Tibial nerve (tissue), 4 donors: Measurements from ENCODE around the gene HIPK2. TPM values are rescaled to one million over a fixed set of nuclear protein-coding genes. Genes with fewer than 3 reads are reported as not detected.

Source experiments
- DNase-seq, 2 donors: peaks; one replicate each; pipeline ENCODE4 v3.0.0-alpha.2; 2019; ENCODE audit warnings: low spot score in 2 of 2
- H3K27ac ChIP-seq, 4 donors: fragments of 200-600 bp; sonication (generic) in 3 of 4; one replicate each; pipeline ENCODE4 v1.5.1; 2017 to 2019; ENCODE audit warnings: mild to moderate bottlenecking in 1 of 4
- H3K27me3 ChIP-seq, 2 donors: fragments of 200-600 bp; sonication (generic) in 1 of 2; one replicate each; pipeline versions ENCODE4 v1.5.1 to v1.6.0; 2017 to 2019
- H3K36me3 ChIP-seq, 3 donors: fragments of 200-600 bp; sonication (generic); one replicate each; pipeline ENCODE4 v1.5.1; 2018 to 2019
- H3K4me1 ChIP-seq, 4 donors: fragments of 200-600 bp; sonication (generic) in 3 of 4; one replicate each; pipeline ENCODE4 v1.5.1; 2017 to 2019
- H3K4me3 ChIP-seq, 4 donors: fragments of 200-600 bp; sonication (generic) in 3 of 4; one replicate each; pipeline ENCODE4 v1.5.1; 2017 to 2019; ENCODE audit warnings: mild to moderate bottlenecking in 1 of 4, moderate library complexity in 1 of 4
- H3K9me3 ChIP-seq, 4 donors: fragments of 200-600 bp; sonication (generic) in 3 of 4; one replicate each; pipeline ENCODE4 v1.5.1; 2017 to 2019
- EP300 ChIP-seq, 2 donors: sonication (generic); formaldehyde crosslinking; IDR thresholded peaks; one replicate each; pipeline ENCODE4 v1.6.1; 2017; ENCODE audit warnings: antibody characterized with exemption in 2 of 2, mild to moderate bottlenecking in 1 of 2
- POLR2A ChIP-seq, 2 donors: fragments of 450-650 bp; IDR thresholded peaks; one replicate each; pipeline ENCODE4 v1.6.1; 2017; ENCODE audit warnings: antibody characterized with exemption in 2 of 2, mild to moderate bottlenecking in 2 of 2, moderate library complexity in 2 of 2
- WGBS, 2 donors: methylation state at CpG; one replicate each; pipeline ENCODE4 v1.1.5; 2018; 5-methylcytosine and 5-hydroxymethylcytosine counted together
- total RNA-seq, 4 donors: library from RNA; depleted of rRNA; stranded (reverse); fragments of >200 nt; gene quantifications; one replicate each; pipeline ENCODE4 v1.1.0, GENCODE V29; 2016
- TF ChIP-seq, protein P1 (sequence below), 5 experiments: fragments of 200-600 bp in 3 of 5; fragments of 450-650 bp in 2 of 5; sonication (generic) in 3 of 5; IDR thresholded peaks; one replicate each; pipeline ENCODE4 v1.5.1; 2016 to 2019; ENCODE audit warnings: antibody characterized with exemption in 5 of 5, mild to moderate bottlenecking in 3 of 5, moderate library complexity in 2 of 5

HIPK2 gene
- total RNA-seq, 4 donors from 2014 or later = 24.9 to 41.1 (median 29.7) TPM

DNA sequence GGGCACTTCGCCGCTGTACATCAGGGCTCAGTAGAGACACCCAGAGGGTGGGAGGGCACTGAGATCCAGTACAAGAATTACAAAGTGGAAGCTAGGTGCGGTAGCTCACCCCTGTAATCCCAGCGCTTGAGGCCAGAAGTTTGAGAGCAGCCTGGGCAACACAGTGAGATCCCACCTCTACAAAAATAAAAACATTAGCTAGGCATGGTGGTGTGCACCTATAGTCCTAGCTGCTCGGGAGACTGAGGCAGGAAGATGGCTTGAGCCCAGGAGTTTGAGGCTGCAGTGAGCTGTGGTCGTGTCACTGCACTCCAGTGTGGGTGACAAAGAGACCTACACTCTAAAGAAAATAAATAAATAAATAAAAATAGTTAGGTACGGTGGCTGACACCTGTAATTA lies 190.3 kb downstream of the HIPK2 start:
- Histone ChIP-seq H3K4me3 (no peak overlapping the region), H3K27me3 (no peaks in the 10 kb centered on the region), H3K36me3 (peaks cover 0 to 91% (median 13%) of the 10 kb centered on the region in 3 donors), H3K4me1 (no peaks in the 10 kb centered on the region), H3K27ac (no peak overlapping the region), H3K9me3 (no peaks in the 10 kb centered on the region)
- no peak for DNase-seq
- TF ChIP-seq EP300 (IDR thresholded peaks at IDR 0.05) (no peak), POLR2A (IDR thresholded peaks at IDR 0.05) (no peak)
- TF ChIP-seq, protein P1, sequence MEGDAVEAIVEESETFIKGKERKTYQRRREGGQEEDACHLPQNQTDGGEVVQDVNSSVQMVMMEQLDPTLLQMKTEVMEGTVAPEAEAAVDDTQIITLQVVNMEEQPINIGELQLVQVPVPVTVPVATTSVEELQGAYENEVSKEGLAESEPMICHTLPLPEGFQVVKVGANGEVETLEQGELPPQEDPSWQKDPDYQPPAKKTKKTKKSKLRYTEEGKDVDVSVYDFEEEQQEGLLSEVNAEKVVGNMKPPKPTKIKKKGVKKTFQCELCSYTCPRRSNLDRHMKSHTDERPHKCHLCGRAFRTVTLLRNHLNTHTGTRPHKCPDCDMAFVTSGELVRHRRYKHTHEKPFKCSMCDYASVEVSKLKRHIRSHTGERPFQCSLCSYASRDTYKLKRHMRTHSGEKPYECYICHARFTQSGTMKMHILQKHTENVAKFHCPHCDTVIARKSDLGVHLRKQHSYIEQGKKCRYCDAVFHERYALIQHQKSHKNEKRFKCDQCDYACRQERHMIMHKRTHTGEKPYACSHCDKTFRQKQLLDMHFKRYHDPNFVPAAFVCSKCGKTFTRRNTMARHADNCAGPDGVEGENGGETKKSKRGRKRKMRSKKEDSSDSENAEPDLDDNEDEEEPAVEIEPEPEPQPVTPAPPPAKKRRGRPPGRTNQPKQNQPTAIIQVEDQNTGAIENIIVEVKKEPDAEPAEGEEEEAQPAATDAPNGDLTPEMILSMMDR (IDR thresholded peaks at IDR 0.05) = no peak
- WGBS, 2 donors = 95 to 96% methylated on average over 7 of the region's 7 CpGs

DNA sequence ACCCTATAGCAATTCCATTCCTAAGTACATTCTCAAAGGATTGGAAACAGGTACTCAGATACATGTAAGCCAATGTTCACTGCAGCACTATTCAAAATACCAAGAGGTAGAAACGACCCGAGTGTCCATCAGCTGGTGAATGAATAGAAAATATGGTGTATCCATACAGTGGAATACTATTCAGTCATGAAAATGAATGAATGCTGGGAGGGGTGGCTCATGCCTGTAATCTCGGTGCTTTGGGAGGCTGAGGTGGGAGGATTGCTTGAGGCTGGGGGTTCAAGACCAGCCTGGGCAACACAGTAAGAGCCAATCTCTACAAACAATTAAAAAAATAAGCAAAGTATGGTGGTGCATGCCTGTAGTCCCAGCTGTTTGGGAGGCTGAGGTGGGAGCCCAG lies 191.5 kb downstream of the HIPK2 start:
- DNase-seq = no peak
- TF ChIP-seq POLR2A (IDR thresholded peaks at IDR 0.05) = no peak
- no peak for TF ChIP-seq EP300 (IDR thresholded peaks at IDR 0.05)
- TF ChIP-seq, protein P1 (IDR thresholded peaks at IDR 0.05) = no peak
- no peaks in the 10 kb centered on the region for H3K27me3 ChIP-seq
- H3K9me3 ChIP-seq = no peaks in the 10 kb centered on the region
- H3K36me3 ChIP-seq = peaks cover 0 to 92% (median 16%) of the 10 kb centered on the region in 3 donors
- no peak overlapping the region for H3K4me3 ChIP-seq
- no peak overlapping the region for H3K27ac ChIP-seq
- H3K4me1 ChIP-seq = no peaks in the 10 kb centered on the region
- WGBS, 2 donors = 95 to 100% methylated on average over 3 of the region's 3 CpGs

DNA sequence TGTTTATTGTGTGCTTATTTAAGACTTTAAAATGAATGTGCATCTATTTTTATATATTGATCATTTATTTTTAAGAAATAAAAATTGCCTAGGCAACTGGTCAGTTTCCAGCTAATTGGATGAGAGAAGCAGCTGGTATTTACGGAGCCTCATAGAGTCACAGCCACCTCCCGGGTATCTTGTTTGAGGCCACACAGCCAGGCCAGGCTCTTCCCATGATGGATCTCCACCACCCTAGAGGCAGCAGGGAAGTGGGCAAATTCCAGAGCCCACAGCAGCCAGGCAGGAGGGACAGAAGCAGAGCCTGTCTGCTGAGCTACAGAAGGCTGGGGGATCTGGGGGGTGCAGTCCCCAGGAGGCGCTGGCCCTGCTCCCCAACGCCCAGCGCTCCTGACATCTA lies 192.8 kb downstream of the HIPK2 start:
- no peak for DNase-seq
- H3K36me3 ChIP-seq = peaks cover 0 to 92% (median 16%) of the 10 kb centered on the region in 3 donors
- no peak overlapping the region for H3K27ac ChIP-seq
- no peak overlapping the region for H3K4me3 ChIP-seq
- WGBS, 2 donors = 43 to 73% methylated on average over 2 to 5 of the region's 5 CpGs
- no peaks in the 10 kb centered on the region for H3K27me3 ChIP-seq
- H3K9me3 ChIP-seq = no peaks in the 10 kb centered on the region
- H3K4me1 ChIP-seq = no peaks in the 10 kb centered on the region
- TF ChIP-seq POLR2A (IDR thresholded peaks at IDR 0.05) = no peak
- TF ChIP-seq, protein P1 (IDR thresholded peaks at IDR 0.05) = no peak
- TF ChIP-seq EP300 (IDR thresholded peaks at IDR 0.05) = no peak

DNA sequence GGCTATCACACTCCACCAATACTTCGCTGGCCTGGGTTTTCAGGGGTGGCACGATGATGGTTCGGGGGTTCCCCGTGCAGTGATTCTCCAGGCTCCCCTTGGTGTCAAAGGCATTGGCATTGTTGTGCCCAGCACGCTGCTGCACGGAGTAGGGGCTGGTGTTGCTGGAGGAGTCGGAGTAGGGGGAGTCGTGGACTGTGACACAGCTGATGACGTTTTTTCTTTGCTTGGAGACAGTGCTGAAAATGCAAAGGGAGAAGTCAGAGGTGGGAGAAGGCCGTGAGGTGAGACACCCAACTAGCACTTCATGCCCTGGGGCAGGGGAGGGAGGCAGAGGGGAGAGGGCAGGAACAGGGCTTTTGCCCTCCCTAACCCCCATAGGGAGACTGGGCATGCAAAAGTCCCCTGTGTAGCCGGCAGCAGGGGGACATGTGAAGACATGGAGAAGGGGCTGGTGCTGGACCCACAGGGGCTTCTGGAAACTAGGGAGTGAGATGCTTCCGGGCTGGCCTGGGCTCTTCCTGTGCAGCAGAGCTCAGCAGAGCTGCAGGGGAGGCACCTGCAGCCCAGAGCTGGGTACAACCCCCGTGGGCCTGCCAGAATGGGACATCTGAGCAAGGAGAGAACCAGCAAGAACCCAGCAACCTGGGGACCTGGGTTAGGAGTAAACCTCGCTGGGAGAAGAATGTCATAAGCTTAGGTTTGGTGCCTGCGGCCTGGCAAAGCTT lies 193.8 kb downstream of the HIPK2 start:
- Histone ChIP-seq H3K27ac (no peak overlapping the region), H3K4me1 (no peaks in the 10 kb centered on the region), H3K4me3 (no peak overlapping the region), H3K9me3 (no peaks in the 10 kb centered on the region), H3K27me3 (no peaks in the 10 kb centered on the region), H3K36me3 (peaks cover 0 to 95% (median 16%) of the 10 kb centered on the region in 3 donors)
- TF ChIP-seq POLR2A (IDR thresholded peaks at IDR 0.05) (no peak), EP300 (IDR thresholded peaks at IDR 0.05) (no peak)
- TF ChIP-seq, protein P1 (IDR thresholded peaks at IDR 0.05) = no peak
- no peak for DNase-seq
- 87 to 90% methylated on average over 15 of the region's 15 CpGs for WGBS, 2 donors

DNA sequence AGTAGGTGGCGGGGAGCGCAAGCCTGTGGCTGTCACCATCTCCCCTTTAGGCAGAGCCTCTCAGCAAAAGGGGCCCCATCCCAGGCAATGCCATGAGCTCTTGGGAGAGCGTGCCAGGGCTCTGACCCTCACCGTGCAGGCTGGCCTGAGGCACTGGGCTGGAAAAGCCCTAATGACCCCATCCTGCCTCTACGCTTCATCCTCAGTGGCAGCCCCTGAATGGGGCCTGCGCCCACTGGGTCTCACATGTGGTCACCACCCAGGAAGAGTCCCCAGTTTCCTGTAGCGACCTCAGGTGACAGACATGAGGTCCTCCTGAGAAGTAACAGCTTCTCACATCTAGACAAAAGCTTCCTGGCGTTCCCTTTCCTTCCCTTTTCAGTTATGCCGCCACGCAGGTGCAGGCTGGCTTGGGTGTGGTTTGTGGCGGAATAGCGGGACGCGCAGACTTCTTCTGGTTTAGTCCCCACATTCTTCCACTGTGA lies 195.1 kb downstream of the HIPK2 start:
- Histone ChIP-seq H3K27me3 (no peaks in the 10 kb centered on the region), H3K4me1 (no peaks in the 10 kb centered on the region), H3K9me3 (no peaks in the 10 kb centered on the region), H3K4me3 (no peak overlapping the region), H3K36me3 (peaks cover 0 to 97% (median 16%) of the 10 kb centered on the region in 3 donors), H3K27ac (no peak overlapping the region)
- DNase-seq = no peak
- 85 to 87% methylated on average over 14 of the region's 14 CpGs for WGBS, 2 donors
- TF ChIP-seq POLR2A (IDR thresholded peaks at IDR 0.05) (no peak), EP300 (IDR thresholded peaks at IDR 0.05) (no peak)
- TF ChIP-seq, protein P1 (IDR thresholded peaks at IDR 0.05) = no peak
